Muscle of back (tissue), 11 donors: ENCODE data around the gene ABCC3. TPM values are rescaled to one million over a fixed set of nuclear protein-coding genes. Genes with fewer than 3 reads are reported as not detected.

ENCODE experiments used
- DNase-seq, 3 donors: peaks; one replicate each; pipeline versions ENCODE4 v3.0.0 to v3.0.0-alpha.2; 2013
- polyA plus RNA-seq, 10 donors: library from polyadenylated mRNA; unstranded; fragments of 120-200 nt; gene quantifications; one replicate each; pipeline ENCODE4 v1.2.1, GENCODE V29; 2013; ENCODE audit not compliant: insufficient read length in 10 of 10

The ABCC3 gene
- polyA plus RNA-seq, 10 donors: 0.12 to 1.7 (median 0.67) TPM

GRCh38 chr17:50683434-50684287 lies 49.0 kb downstream of the ABCC3 start:
- no peak for DNase-seq

- no peak for DNase-seq
These were observed 49.6 kb downstream of the ABCC3 start for GRCh38 chr17:50684288-50684611.

- DNase-seq: no peak
These were observed 50.1 kb downstream of the ABCC3 start for GRCh38 chr17:50684612-50685333.

GRCh38 chr17:50685334-50685665 lies 50.6 kb downstream of the ABCC3 start:
- DNase-seq: no peak

GRCh38 chr17:50685691-50686493 lies 51.2 kb downstream of the ABCC3 start:
- no peak for DNase-seq

GRCh38 chr17:50686494-50687199 lies 52.0 kb downstream of the ABCC3 start:
- peak; percentile 54 to 79 (median 70) for DNase-seq

GRCh38 chr17:50687200-50688066 lies 52.8 kb downstream of the ABCC3 start:
- no peak for DNase-seq

GRCh38 chr17:50688245-50688644 lies 53.6 kb downstream of the ABCC3 start:
- DNase-seq: no peak

- no peak for DNase-seq
These were observed 54.6 kb downstream of the ABCC3 start for GRCh38 chr17:50689251-50689650.

- peak in 1 of 3 donors; percentile 71 for DNase-seq
These were observed 55.5 kb downstream of the ABCC3 start for GRCh38 chr17:50689956-50690886.

GRCh38 chr17:50690887-50691549 lies 56.3 kb downstream of the ABCC3 start:
- no peak for DNase-seq

- DNase-seq: no peak
These were observed 57.1 kb downstream of the ABCC3 start for GRCh38 chr17:50691550-50692447.

- DNase-seq: no peak
These were observed 57.9 kb downstream of the ABCC3 start for GRCh38 chr17:50692448-50693035.

- DNase-seq: no peak
These were observed 58.5 kb downstream of the ABCC3 start for GRCh38 chr17:50693036-50693682.

- DNase-seq: no peak
These were observed 61.7 kb downstream of the ABCC3 start for GRCh38 chr17:50696365-50696879.

GRCh38 chr17:50697062-50697461 lies 62.4 kb downstream of the ABCC3 start:
- DNase-seq: no peak
